Naive thymus-derived CD8-positive, alpha-beta T cell (primary cell): ENCODE data around the gene RHOH. TPM values are rescaled to one million over a fixed set of nuclear protein-coding genes. Genes with fewer than 3 reads are reported as not detected.

Experiments
- ATAC-seq, 2 donors: fragments of 150-1000 bp; cut with Tn5 transposase in 1 of 2; sonication (Bioruptor Pico), chemical (Tn5 transposase) in 1 of 2; 1 replicate in 1 of 2; 2 replicates in 1 of 2; pipeline ENCODE4 v1.10.0; 2021; ENCODE audit warnings: mild to moderate bottlenecking in 2 of 2, moderate library complexity in 2 of 2
- POLR2A ChIA-PET: fragments of 350-600 bp; sonication (Branson Sonifier 250); formaldehyde crosslinking; loops from one replicate; lab custom pipeline; 2021; ENCODE audit warnings: antibody characterized with exemption; lab: Charles Lee
- DNase-seq, 10 donors: peaks; one replicate each; pipeline versions ENCODE4 v3.0.0 to v3.0.0-alpha.2; 2020 to 2022
- H3K27ac Mint-ChIP-seq, 10 donors: one replicate each; pipeline ENCODE4 v1.8.0; 2020 to 2022; ENCODE audit warnings: mild to moderate bottlenecking in 10 of 10, mixed read lengths in 10 of 10, moderate library complexity in 4 of 10, inconsistent platforms in 1 of 10
- H3K27me3 Mint-ChIP-seq, 5 donors: one replicate each; pipeline ENCODE4 v1.8.0; 2021 to 2022; ENCODE audit warnings: mixed read lengths in 5 of 5
- H3K36me3 Mint-ChIP-seq, 3 donors: one replicate each; pipeline ENCODE4 v1.8.0; 2020 to 2022; ENCODE audit warnings: mixed read lengths in 3 of 3, mild to moderate bottlenecking in 2 of 3, inconsistent platforms in 1 of 3
- H3K4me1 Mint-ChIP-seq, 4 donors: one replicate each; pipeline ENCODE4 v1.8.0; 2021 to 2022; ENCODE audit warnings: mixed read lengths in 4 of 4
- H3K4me3 Mint-ChIP-seq, 10 donors: one replicate each; pipeline ENCODE4 v1.8.0; 2020 to 2022; ENCODE audit warnings: mild to moderate bottlenecking in 10 of 10, mixed read lengths in 10 of 10, moderate library complexity in 6 of 10, inconsistent platforms in 1 of 10
- H3K9me3 Mint-ChIP-seq, 9 donors: one replicate each; pipeline ENCODE4 v1.8.0; 2020 to 2022; ENCODE audit warnings: mixed read lengths in 9 of 9, mild to moderate bottlenecking in 3 of 9, inconsistent platforms in 1 of 9, moderate library complexity in 1 of 9
- polyA plus RNA-seq, 3 donors: library from polyadenylated mRNA; unstranded; fragments of 300-500 nt; fragmentation: Illumina TruSeq; gene quantifications; one replicate each; pipeline ENCODE4 v1.2.3, GENCODE V29; 2021
- total RNA-seq, 8 experiments: library from RNA in 2 of 8; stranded (reverse) in 2 of 8; gene quantifications; one replicate each; pipeline ENCODE4 v1.2.3 and lab custom pipeline; 2021 to 2026

The RHOH gene
- total and polyA plus RNA-seq, 5 experiments from 2014 or later, result 233 to 416 (median 328) TPM

GRCh38 chr4:40190019-40190418, 6.8 kb upstream of the RHOH start:
- DNase-seq (no peak), ATAC-seq (no peak)
- Mint-ChIP-seq H3K4me1 (peaks cover 29 to 80% (median 69%) of the 10 kb centered on the region in 4 donors), H3K4me3 (peak overlapping the region in 8 of 10 donors; percentile 86 to 100 (median 98)), H3K36me3 (peaks cover 0 to 3% (median 0%) of the 10 kb centered on the region in 3 donors), H3K27me3 (peaks cover 0 to 1% (median 0%) of the 10 kb centered on the region in 5 donors), H3K9me3 (peaks cover 0 to 2% (median 0%) of the 10 kb centered on the region in 9 donors), H3K27ac (peak overlapping the region; percentile 62 to 100 (median 99))
- POLR2A ChIA-PET, result interaction anchor here (0.6 to 4.3 kb wide), 19 partner anchors 10 to 127 kb away, joined by 3 to 37 read pairs (median 5); no protein-coding TSS in a partner anchor

- H3K27ac Mint-ChIP-seq, result peak overlapping the region; percentile 94 to 100 (median 99)
- H3K36me3 Mint-ChIP-seq, result peaks cover 0 to 3% (median 0%) of the 10 kb centered on the region in 3 donors
- peaks cover 0 to 2% (median 0%) of the 10 kb centered on the region in 9 donors for H3K9me3 Mint-ChIP-seq
- ATAC-seq (no peak), DNase-seq (no peak)
- H3K4me1 Mint-ChIP-seq, result peaks cover 33 to 84% (median 73%) of the 10 kb centered on the region in 4 donors
- peaks cover 0 to 1% (median 0%) of the 10 kb centered on the region in 5 donors for H3K27me3 Mint-ChIP-seq
- POLR2A ChIA-PET, result interaction anchor here (0.7 to 4.3 kb wide), 23 partner anchors 9 to 126 kb away, joined by 3 to 37 read pairs (median 6); no protein-coding TSS in a partner anchor
- H3K4me3 Mint-ChIP-seq, result peak overlapping the region; percentile 86 to 100 (median 98)
Measured at GRCh38 chr4:40190465-40190864, 6.4 kb upstream of the RHOH start.

- Mint-ChIP-seq H3K36me3 (peaks cover 0 to 3% (median 0%) of the 10 kb centered on the region in 3 donors), H3K9me3 (peaks cover 0 to 2% (median 0%) of the 10 kb centered on the region in 9 donors), H3K27me3 (peaks cover 0 to 1% (median 0%) of the 10 kb centered on the region in 5 donors), H3K4me1 (peaks cover 31 to 84% (median 78%) of the 10 kb centered on the region in 4 donors), H3K4me3 (peak overlapping the region; percentile 86 to 100 (median 98)), H3K27ac (peak overlapping the region; percentile 94 to 100 (median 99))
- ATAC-seq (peak; percentile 39 to 50), DNase-seq (peak in 4 of 10 donors; percentile 41 to 69 (median 56))
- POLR2A ChIA-PET, result interaction anchor here (0.7 to 4.3 kb wide), 32 partner anchors 9 to 135 kb away, joined by 3 to 37 read pairs (median 5); partner anchors contain the start of gene N4BP2
Measured at GRCh38 chr4:40190880-40191815, 5.7 kb upstream of the RHOH start.

GRCh38 chr4:40192114-40193015, 4.5 kb upstream of the RHOH start:
- ATAC-seq, result no peak
- peaks cover 0 to 2% (median 0%) of the 10 kb centered on the region in 9 donors for H3K9me3 Mint-ChIP-seq
- H3K4me3 Mint-ChIP-seq, result peak overlapping the region; percentile 86 to 100 (median 98)
- peak in 1 of 10 donors; percentile 13 for DNase-seq
- H3K27me3 Mint-ChIP-seq, result peaks cover 0 to 1% (median 0%) of the 10 kb centered on the region in 5 donors
- no peaks in the 10 kb centered on the region for H3K36me3 Mint-ChIP-seq
- POLR2A ChIA-PET, result interaction anchor here (0.5 to 8.8 kb wide), 28 partner anchors 8 to 134 kb away, joined by 3 to 66 read pairs (median 6); no protein-coding TSS in a partner anchor
- peak overlapping the region; percentile 94 to 100 (median 99) for H3K27ac Mint-ChIP-seq
- H3K4me1 Mint-ChIP-seq, result peaks cover 33 to 86% (median 82%) of the 10 kb centered on the region in 4 donors

GRCh38 chr4:40193016-40193571, 3.7 kb upstream of the RHOH start:
- H3K27me3 Mint-ChIP-seq, result peaks cover 0 to 1% (median 0%) of the 10 kb centered on the region in 5 donors
- DNase-seq (peak in 6 of 10 donors; percentile 51 to 79 (median 74)), ATAC-seq (peak; percentile 24 to 26)
- H3K4me1 Mint-ChIP-seq, result peaks cover 36 to 83% (median 76%) of the 10 kb centered on the region in 4 donors
- peaks cover 0 to 3% (median 0%) of the 10 kb centered on the region in 9 donors for H3K9me3 Mint-ChIP-seq
- peak overlapping the region; percentile 86 to 100 (median 98) for H3K4me3 Mint-ChIP-seq
- POLR2A ChIA-PET, result interaction anchor here (0.6 to 8.8 kb wide), 17 partner anchors 11 to 133 kb away, joined by 3 to 244 read pairs (median 19); no protein-coding TSS in a partner anchor
- peaks cover 3 to 7% (median 4%) of the 10 kb centered on the region in 3 donors for H3K36me3 Mint-ChIP-seq
- H3K27ac Mint-ChIP-seq, result peak overlapping the region; percentile 94 to 100 (median 99)

- Mint-ChIP-seq H3K27me3 (peaks cover 0 to 1% (median 0%) of the 10 kb centered on the region in 5 donors), H3K36me3 (peaks cover 8 to 12% (median 9%) of the 10 kb centered on the region in 3 donors), H3K4me3 (peak overlapping the region; percentile 86 to 100 (median 98)), H3K4me1 (peaks cover 37 to 85% (median 76%) of the 10 kb centered on the region in 4 donors), H3K9me3 (peaks cover 0 to 5% (median 0%) of the 10 kb centered on the region in 9 donors), H3K27ac (peak overlapping the region; percentile 94 to 100 (median 99))
- no peak for DNase-seq
- ATAC-seq, result no peak
- POLR2A ChIA-PET, result interaction anchor here (1.1 to 8.8 kb wide), 9 partner anchors 16 to 118 kb away, joined by 3 to 244 read pairs (median 76); no protein-coding TSS in a partner anchor
Measured at GRCh38 chr4:40193578-40193977, 3.3 kb upstream of the RHOH start.

- H3K27ac Mint-ChIP-seq, result peak overlapping the region; percentile 94 to 100 (median 99)
- ATAC-seq, result peak; percentile 49
- peaks cover 0 to 1% (median 0%) of the 10 kb centered on the region in 5 donors for H3K27me3 Mint-ChIP-seq
- POLR2A ChIA-PET, result interaction anchor here (0.7 to 8.8 kb wide), 23 partner anchors 11 to 1540 kb away, joined by 3 to 244 read pairs (median 12); partner anchors contain the start of gene N4BP2
- peak in 9 of 10 donors; percentile 43 to 85 (median 73) for DNase-seq
- H3K4me3 Mint-ChIP-seq, result peak overlapping the region; percentile 94 to 100 (median 98)
- H3K9me3 Mint-ChIP-seq, result peaks cover 0 to 5% (median 0%) of the 10 kb centered on the region in 9 donors
- peaks cover 18 to 22% (median 20%) of the 10 kb centered on the region in 3 donors for H3K36me3 Mint-ChIP-seq
- H3K4me1 Mint-ChIP-seq, result peaks cover 36 to 81% (median 69%) of the 10 kb centered on the region in 4 donors
Measured at GRCh38 chr4:40194602-40195161, 2.1 kb upstream of the RHOH start.

GRCh38 chr4:40195182-40196177, 1.4 kb upstream of the RHOH start:
- ATAC-seq (no peak), DNase-seq (peak in 2 of 10 donors; percentile 12 to 21)
- peak overlapping the region; percentile 94 to 100 (median 99) for H3K27ac Mint-ChIP-seq
- peaks cover 25 to 28% (median 26%) of the 10 kb centered on the region in 3 donors for H3K36me3 Mint-ChIP-seq
- POLR2A ChIA-PET, result interaction anchor here (0.6 to 8.8 kb wide), 29 partner anchors 8 to 1541 kb away, joined by 3 to 244 read pairs (median 7); partner anchors contain the start of gene N4BP2
- peaks cover 0 to 5% (median 0%) of the 10 kb centered on the region in 9 donors for H3K9me3 Mint-ChIP-seq
- peak overlapping the region; percentile 94 to 100 (median 98) for H3K4me3 Mint-ChIP-seq
- peaks cover 39 to 81% (median 65%) of the 10 kb centered on the region in 4 donors for H3K4me1 Mint-ChIP-seq
- peaks cover 0 to 1% (median 0%) of the 10 kb centered on the region in 5 donors for H3K27me3 Mint-ChIP-seq

GRCh38 chr4:40196272-40196671, 559 bp upstream of the RHOH start:
- DNase-seq (peak in 1 of 10 donors; percentile 42), ATAC-seq (peak in 1 of 2 donors; percentile 9)
- H3K36me3 Mint-ChIP-seq, result peaks cover 30 to 36% (median 33%) of the 10 kb centered on the region in 3 donors
- H3K9me3 Mint-ChIP-seq, result peaks cover 0 to 5% (median 0%) of the 10 kb centered on the region in 9 donors
- peak overlapping the region; percentile 94 to 100 (median 98) for H3K4me3 Mint-ChIP-seq
- peaks cover 0 to 1% (median 0%) of the 10 kb centered on the region in 5 donors for H3K27me3 Mint-ChIP-seq
- POLR2A ChIA-PET, result interaction anchor here (0.6 to 8.8 kb wide), 21 partner anchors 9 to 499 kb away, joined by 3 to 244 read pairs (median 12); partner anchors contain the start of gene N4BP2
- peak overlapping the region; percentile 94 to 100 (median 99) for H3K27ac Mint-ChIP-seq
- peaks cover 35 to 75% (median 62%) of the 10 kb centered on the region in 4 donors for H3K4me1 Mint-ChIP-seq
